ENCODE data around the gene OR5B17. TPM values are rescaled to one million over a fixed set of nuclear protein-coding genes. Genes with fewer than 3 reads are reported as not detected.

Gene OR5B17
- polyA plus RNA-seq, 6 donors from 2014 or later = not detected

Other genes with a start within 250 kb of the OR5B17 start
- not detected for gene OR9I1, start 233.5 kb downstream of the OR5B17 start, polyA plus RNA-seq (ENCODE audit: low read depth in 6 of 6)
- not detected for gene OR9Q2, start 170.0 kb downstream of the OR5B17 start, polyA plus RNA-seq (ENCODE audit: low read depth in 6 of 6)
- gene OR1S2, start 154.9 kb downstream of the OR5B17 start, polyA plus RNA-seq (ENCODE audit: low read depth in 6 of 6) = not detected
- gene OR1S1, start 146.3 kb downstream of the OR5B17 start, polyA plus RNA-seq (ENCODE audit: low read depth in 6 of 6) = not detected
- not detected for gene OR10Q1, start 130.2 kb downstream of the OR5B17 start, polyA plus RNA-seq (ENCODE audit: low read depth in 6 of 6)
- not detected for gene OR10W1, start 90.8 kb downstream of the OR5B17 start, polyA plus RNA-seq (ENCODE audit: low read depth in 6 of 6)
- gene OR5B3, start 47.8 kb upstream of the OR5B17 start, polyA plus RNA-seq (ENCODE audit: low read depth in 6 of 6) = not detected
- not detected for gene OR5B2, start 69.1 kb upstream of the OR5B17 start, polyA plus RNA-seq (ENCODE audit: low read depth in 6 of 6)
- not detected for gene OR5B12, start 83.2 kb upstream of the OR5B17 start, polyA plus RNA-seq (ENCODE audit: low read depth in 6 of 6)
- not detected for gene OR5B21, start 149.0 kb upstream of the OR5B17 start, polyA plus RNA-seq (ENCODE audit: low read depth in 6 of 6)
- 100 to 1,000 TPM in 2 of 6 donors, 10 to 100 TPM in 4; 63.3 to 120 (median 85.8) TPM for gene LPXN, start 216.8 kb upstream of the OR5B17 start, polyA plus RNA-seq (ENCODE audit: low read depth in 6 of 6)
- gene ZFP91, start 220.0 kb upstream of the OR5B17 start, polyA plus RNA-seq (ENCODE audit: low read depth in 6 of 6) = 10 to 100 TPM in 1 of 6 donors, 1 to 10 TPM in 5; 5.4 to 12.4 (median 8.1) TPM